Globus pallidus (tissue), 1 donor: ENCODE data around the gene KIR2DL3.
"Not testable (repeated sequence)": the region's sequence is repeated elsewhere in the genome, so short reads cannot be mapped to it uniquely, and the experiment has no call there.

Experiments
- DNase-seq: peaks from one replicate; pipeline ENCODE4 v3.0.0-alpha.2; 2015; ENCODE audit warnings: low spot score

KIR2DL3 gene

DNA sequence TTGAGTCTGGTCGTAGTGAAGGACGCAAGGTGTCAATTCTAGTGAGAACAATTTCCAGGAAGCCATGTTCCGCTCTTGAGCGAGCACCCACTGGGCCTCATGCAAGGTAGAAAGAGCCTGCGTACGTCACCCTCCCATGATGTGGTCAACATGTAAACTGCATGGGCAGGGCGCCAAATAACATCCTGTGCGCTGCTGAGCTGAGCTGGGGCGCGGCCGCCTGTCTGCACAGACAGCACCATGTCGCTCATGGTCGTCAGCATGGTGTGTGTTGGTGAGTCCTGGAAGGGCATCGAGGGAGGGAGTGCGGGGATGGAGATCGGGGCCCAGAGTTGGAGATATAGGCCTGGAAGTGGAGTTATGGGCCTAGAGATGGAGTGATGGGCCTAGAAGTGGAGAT lies at the start of gene KIR2DL3:
TSS of gene KIR2DL3 (plus strand) at position 208 of the 400 bp plus-strand sequence. CDS start at position 241, 33 bp downstream.
- DNase-seq: not testable (repeated sequence)

DNA sequence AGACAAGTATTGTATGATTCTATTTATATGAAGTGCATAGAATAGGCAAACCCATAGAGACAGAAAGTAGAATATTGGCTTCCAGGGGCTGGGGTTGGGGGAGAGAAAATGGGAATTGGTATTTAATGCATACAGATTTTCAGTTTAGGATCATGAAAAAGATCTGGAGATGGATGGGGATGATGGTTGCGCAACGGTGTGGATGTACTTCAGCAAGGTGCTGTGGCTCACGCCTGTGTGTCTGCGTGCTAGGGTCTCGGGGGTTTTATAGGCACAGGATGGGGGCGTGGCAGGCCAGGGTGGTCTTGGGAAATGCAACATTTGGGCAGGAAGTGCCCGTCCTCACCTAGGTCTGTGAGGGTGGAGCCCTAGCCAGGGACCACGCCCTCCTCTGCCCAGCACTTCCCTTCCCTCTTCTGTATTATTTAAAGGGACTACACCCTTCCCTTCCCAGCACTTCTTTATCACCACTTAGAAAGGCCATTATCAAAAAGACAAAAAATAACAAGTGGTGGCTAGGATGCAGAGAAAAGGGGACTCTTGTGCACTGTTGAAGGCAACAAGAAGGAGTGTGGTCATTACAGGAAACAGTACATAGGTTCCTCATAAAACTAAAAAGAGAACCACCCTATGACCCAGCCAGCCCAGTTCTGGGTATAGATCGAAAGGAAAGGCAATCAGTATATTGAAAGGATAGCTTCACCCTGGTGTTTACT lies 46.6 kb upstream of the KIR2DL3 start:
- DNase-seq: no peak

DNA sequence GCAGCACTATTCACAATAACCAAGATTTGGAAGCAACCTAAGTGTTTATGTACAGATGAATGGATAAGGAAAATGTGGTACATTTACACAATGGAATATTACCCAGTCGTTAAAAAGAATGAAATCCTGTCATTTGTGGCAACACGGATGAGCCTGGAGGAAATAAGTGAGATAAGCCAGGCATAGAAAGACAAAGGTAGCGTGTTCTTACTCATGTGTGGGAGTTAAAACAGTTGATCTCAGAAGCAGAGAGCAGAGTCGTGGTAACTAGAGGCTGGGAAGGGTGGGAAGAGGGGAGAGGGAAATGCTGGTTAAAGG lies 46.1 kb upstream of the KIR2DL3 start:
- no peak for DNase-seq

DNA sequence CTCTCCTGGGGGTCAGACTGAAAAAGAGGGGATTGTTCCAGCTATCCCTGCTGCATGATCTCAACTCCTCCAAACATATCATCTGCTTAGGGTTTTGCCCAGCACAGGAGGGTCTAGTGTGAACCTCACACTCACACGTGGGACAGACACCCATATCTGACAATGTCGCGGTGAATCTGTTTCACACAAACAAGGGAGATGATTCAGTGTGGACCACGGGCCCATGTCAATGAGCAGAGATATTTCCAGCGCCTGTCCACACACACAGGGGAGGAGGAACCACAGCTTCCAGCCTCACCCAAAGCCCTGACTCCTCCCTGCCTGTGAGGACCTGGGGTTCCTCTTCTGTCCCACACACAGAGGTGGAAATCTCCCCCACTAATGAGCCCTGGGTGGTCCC lies 43.7 kb upstream of the KIR2DL3 start:
- DNase-seq: no peak

DNA sequence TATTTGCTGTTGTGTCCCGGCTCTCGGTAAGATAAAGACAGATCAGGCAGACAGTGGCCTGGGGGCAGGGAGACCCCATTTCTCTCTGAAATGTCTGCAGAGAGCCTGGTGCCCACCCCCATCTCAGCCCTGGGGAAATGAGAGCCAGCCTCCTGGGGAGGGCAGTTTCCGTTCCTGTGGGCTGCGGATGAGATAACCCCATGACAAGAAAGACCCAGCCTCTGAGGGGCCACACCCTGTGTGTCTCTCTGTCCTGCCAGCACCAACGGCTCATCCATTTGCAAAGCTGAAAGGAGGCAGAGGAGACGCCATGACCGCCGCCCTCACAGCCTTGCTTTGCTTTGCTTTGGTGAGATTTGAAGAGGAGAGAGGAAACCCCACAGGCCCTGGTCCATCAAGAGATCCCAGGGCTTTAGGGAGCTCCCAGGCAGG lies 42.2 kb upstream of the KIR2DL3 start:
- no peak for DNase-seq

- no peak for DNase-seq
Measured at GRCh38 chr19:54696766-54697165, 41.5 kb upstream of the KIR2DL3 start.

GRCh38 chr19:54697716-54698115 lies 40.6 kb upstream of the KIR2DL3 start:
- not testable (repeated sequence) for DNase-seq

- no peak for DNase-seq
Measured at GRCh38 chr19:54704928-54705327, 33.4 kb upstream of the KIR2DL3 start.

DNA sequence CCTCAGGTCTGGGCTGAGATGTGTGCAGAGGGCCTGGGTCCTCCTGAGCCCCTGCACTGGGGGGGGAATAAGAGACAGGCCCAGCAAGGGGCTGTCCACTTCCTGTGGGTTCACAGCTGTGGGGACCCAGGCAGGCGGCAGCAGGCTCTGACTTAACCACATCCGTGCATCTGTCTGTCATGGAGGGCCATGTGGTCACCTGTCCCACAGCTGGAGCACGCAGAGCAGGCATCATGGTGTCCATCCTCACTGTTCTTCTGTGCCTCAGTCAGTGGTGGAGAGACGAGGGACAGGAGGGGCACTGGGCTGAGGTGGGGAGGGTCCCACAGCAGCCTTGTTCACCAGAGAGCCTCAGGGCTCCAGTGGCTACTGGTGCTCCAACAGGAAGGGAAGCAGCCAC lies 30.4 kb upstream of the KIR2DL3 start:
- DNase-seq: no peak

DNA sequence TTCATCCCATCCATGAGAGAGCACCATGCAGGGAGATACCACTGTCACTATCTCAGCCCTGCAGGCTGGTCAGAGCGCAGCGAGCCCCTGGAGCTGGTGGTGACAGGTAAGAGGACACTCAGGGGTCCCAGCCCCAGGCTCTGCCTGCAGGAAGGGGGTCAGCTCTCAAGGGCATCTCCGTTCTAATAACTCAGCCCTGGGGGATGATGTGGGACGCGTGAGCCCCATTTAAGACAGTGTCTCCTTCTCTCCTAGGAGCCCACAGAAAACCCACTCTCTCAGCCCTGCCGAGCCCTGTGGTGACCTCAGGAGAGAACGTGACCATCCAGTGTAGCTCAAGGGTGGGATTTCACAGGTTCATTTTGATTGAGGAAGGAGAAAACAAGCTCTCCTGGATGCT lies 29.5 kb upstream of the KIR2DL3 start:
- DNase-seq: no peak

DNA sequence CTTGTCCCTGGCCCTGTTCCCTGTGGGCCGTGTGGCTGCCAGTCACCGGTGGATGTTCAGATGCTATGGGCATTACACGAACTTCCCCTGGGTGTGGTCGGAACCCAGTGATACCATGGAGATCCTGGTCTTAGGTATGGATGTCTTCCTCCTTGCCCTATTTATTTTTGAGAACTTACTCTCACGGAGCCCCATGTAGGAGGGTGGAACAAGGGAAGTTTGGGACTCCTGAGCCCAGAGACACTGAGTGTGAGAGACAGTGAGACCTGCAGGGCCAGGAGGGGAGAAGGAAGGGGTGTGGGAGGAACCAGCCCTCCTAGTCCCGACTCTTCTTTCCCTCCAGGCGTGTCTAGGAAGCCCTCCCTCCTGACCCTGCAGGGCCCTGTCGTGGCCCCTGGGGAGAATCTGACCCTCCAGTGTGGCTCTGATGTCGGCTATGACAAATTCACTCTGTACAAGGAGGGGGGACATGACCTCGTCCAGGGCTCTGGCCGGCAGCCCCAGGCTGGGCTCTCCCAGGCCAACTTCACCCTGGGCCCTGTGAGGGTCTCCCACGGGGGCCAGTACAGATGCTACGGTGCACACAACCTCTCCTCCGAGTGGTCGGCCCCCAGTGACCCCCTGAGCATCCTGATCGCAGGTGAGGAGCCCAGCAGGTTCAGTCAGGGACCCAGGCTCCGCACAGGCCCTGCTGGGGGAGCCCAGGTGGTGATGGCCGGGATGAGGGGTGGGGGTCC lies 28.9 kb upstream of the KIR2DL3 start:
- DNase-seq: no peak

DNA sequence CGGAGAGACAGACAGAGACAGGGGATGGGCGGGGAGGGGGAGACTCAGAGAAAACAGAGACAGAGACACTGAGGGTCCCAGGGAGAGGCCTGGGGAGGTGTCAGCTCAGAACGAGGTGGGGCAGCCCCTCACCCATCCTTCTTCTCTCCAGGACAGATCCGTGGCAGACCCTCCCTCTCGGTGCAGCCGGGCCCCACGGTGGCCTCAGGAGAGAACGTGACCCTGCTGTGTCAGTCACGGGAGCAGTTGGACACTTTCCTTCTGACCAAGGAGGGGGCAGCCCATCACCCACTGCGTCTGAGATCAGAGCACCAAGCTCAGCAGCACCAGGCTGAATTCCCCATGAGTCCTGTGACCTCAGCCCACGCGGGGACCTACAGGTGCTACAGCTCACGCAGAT lies 28.4 kb upstream of the KIR2DL3 start:
- not testable (repeated sequence) for DNase-seq

- no peak for DNase-seq
Measured at GRCh38 chr19:54724142-54724541, 14.2 kb upstream of the KIR2DL3 start, which contains the start of gene KIR3DL3. TSS of gene KIR3DL3 (plus strand) at chr19:54724442. CDS start at chr19:54724497, 55 bp downstream.

DNA sequence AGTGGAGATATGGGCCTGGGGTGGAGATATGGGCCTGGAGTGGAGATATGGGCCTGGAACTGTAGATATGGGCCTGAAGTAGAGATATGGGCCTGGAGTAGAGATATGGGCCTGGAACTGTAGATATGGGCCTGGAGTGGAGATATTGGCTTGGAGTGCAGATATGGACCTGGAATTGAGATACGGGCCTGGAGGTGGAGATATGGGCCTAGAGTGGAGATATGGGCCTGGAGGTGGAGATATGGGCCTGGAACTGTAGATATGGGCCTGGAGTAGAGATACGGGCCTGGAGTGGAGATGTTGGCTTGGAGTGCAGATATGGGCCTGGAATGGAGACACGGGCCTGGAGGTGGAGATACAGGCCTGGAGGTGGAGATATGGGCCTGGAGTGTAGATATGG lies 13.7 kb upstream of the KIR2DL3 start:
- no peak for DNase-seq

DNA sequence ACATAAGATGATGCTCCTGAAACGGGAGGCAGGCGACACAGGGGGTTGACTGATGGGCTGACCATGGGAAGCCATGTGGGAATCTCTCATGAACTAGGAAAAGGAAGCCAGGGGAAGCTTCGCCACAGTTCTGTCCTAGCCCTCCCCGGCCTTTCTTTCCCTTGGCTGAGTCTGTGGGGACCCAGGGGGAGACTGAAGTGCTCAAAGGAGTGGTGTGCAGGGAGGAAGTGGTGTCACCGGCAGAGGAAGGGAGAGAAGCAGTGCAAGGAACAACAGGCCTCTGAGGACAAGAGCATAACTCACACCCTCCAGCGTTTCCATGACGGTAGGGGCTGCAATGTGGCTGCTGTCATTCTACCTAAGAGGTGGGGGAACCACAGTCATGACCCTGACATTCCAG lies 13.0 kb upstream of the KIR2DL3 start:
- no peak for DNase-seq

- no peak for DNase-seq
Measured at GRCh38 chr19:54727562-54727961, 10.8 kb upstream of the KIR2DL3 start.

DNA sequence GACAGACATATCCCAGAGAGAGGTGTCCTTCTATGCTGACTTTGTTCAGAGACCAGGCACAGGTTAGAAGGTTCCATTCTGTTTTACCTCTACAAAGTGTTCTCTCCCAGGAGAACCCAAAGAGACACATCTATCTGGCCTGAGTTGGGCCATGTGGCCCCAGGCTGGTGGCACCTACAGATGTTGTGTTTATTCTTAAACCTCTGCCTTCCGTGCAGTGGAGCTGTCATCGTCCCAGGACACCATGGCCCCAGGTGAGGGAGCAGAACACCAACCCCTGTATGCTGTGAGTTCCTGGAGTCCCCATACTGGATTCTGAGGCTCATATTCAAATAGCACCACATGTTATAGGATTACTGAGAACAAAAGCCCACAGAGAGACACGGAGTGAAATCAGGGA lies 10.1 kb upstream of the KIR2DL3 start:
- no peak for DNase-seq

DNA sequence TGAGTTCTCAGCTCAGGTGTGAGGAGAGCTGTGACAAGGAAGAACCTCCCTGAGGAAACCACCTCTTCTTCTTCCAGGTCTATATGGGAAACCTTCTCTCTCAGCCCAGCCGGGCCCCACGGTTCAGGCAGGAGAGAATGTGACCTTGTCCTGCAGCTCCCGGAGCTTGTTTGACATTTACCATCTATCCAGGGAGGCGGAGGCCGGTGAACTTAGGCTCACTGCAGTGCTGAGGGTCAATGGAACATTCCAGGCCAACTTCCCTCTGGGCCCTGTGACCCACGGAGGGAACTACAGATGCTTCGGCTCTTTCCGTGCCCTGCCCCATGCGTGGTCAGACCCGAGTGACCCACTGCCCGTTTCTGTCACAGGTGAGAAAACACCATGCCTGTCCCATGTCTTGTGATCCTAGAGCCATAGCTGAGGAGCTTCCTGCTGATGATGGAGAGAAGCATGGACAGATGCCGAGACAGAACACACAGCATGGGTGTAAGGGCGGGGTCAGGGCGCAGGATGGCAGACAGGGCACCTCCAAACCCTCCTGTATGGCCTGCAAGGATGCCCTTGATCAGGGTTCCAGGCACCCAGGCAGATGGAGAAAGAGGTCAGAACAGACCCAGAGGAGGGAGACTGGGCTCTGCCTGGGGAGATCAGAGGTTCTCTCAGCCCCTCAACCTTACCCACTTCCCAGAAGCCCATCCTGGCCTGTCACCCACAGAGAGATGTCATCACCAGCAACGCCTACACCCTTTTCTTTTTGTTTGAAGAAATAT lies 8.7 kb upstream of the KIR2DL3 start:
- no peak for DNase-seq

- DNase-seq: no peak
Measured at GRCh38 chr19:54731191-54731590, 7.1 kb upstream of the KIR2DL3 start.

DNA sequence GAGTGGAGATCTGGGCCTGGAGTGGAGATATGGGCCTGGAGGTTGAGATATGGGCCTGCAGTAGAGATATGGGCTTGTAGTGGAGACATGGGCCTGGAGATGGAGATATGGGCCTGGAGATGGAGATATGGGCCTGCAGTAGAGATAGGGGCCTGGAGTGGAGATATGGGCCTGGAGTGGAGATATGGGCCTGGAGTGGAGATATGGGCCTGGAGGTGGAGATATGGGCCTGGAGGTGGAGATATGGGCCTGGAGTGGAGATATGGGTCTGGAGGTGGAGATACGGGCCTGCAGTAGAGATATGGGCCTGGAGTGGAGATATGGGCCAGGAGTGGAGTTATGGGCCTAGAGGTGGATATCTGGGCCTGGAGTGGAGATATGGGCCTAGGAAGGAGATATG lies 402 bp downstream of the KIR2DL3 start:
- DNase-seq: no peak

GRCh38 chr19:54739587-54740497 lies 1.5 kb downstream of the KIR2DL3 start:
- no peak for DNase-seq

DNA sequence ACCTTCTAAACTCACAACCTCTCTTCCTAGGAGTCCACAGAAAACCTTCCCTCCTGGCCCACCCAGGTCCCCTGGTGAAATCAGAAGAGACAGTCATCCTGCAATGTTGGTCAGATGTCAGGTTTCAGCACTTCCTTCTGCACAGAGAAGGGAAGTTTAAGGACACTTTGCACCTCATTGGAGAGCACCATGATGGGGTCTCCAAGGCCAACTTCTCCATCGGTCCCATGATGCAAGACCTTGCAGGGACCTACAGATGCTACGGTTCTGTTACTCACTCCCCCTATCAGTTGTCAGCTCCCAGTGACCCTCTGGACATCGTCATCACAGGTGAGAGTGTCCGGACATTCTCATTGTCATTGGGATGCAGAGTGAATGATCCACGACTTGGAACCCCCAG lies 3.6 kb downstream of the KIR2DL3 start:
- DNase-seq: not testable (repeated sequence)
